ENCODE measurements around the gene CNKSR3.

The CNKSR3 gene

DNA sequence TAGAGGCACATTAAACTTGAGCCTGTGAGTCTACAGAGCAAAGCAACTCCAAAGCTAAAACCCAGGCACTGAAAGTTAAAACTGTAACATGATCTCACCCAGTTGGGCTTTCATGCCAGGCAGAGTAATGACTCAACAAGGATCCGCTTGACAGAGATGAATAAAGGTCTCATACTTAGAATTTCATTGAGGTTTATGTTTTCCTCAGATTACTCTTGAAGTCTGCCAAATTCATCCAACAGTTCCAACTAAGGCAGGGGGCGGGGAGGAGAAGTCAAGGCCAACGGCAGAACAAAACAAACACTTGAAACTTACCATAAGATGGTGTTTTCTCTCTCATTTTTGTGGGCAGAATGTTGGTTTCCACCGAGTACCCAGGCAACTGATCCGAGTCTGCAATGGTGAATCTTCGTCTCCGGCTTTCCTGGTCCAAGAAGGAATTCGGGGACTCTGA, 99.8 kb downstream of the CNKSR3 start:
- peak; percentile 7 for DNase-seq

DNA sequence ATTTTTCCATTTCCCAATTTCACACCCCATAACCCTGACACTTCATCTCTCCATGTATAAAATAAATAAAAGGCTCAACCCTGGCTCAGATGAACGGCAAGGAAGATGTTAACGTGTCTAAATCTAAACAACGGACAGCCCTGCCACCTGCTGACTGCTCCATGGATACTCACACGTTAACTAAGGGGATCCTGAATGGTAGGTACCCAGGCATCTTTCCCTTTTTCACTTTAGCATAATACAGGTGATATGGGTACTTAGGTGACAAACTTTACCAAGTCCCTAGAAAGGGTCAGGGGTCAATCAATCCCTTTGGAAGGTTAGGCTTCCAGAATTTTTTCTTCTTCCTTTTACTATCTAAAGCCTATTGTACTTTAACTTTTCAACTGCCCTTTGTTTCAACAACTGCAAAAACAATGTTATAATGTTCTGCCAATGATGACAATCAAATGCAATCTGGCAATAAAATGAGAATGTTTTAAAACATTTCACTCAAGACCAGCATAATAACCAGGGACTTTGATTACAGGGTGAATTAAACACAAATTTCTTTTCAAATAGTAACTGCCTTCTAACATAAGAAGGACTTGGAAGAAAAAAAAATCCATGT, 101.5 kb downstream of the CNKSR3 start:
- DNase-seq = peak; percentile 4

DNA sequence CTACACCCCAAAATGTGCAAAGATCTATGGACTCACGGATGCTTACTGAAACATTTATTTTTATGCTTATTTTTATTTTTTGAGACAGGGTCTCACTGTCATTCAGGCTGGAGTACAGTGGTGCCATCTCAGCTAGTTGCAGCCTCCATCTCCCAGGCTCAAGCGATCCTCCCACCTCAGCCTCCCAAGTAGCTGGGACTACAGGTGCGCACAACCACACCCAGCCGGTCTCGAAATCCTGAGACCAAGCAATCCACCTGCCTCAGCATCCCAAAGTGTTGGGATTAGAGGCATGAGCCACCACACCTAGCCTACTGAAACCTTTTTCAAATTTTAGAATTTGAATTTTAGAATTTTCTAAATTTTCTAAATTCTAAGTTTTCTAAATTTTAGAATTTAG, 103.0 kb downstream of the CNKSR3 start:
- no peak for DNase-seq

DNA sequence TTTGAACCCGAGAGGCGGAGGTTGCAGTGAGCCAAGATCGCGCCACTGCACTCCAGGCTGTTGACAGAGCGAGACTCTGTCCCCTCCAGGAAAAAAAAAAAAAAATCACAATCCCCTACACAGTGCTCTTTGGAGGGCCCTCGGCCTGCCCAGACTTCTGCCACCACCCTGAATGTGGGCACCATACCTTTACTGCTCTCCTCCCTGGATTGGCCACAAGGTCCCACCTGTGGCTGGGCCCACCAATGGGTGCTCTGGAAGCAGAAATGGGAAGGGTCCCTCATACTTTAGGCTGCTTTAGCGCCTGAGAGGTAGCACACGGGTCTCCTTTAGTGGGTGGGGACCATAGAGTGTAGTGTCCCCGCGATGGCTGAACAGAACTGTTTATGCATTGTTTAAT, 103.6 kb downstream of the CNKSR3 start:
- DNase-seq = no peak

DNA sequence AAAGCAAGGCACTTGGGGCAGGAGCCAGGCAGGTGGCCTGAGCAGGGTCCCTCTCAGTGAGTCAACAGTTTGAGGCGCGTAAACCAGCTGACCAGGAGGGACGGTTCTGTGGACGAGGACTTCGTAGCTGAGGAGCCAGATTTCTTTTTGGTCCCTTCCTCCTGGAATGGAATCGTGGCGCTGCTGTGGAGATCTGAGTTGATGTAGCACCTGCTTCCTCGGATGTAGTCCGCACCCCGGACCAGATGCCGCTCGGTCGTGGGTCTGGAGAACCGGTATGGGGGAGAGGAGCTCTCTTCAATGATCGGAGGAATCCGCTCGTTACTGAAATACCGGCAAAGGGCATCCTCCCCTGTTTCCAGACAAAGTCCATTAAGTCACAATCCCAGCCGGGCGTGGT, 104.2 kb downstream of the CNKSR3 start:
- DNase-seq = no peak

DNA sequence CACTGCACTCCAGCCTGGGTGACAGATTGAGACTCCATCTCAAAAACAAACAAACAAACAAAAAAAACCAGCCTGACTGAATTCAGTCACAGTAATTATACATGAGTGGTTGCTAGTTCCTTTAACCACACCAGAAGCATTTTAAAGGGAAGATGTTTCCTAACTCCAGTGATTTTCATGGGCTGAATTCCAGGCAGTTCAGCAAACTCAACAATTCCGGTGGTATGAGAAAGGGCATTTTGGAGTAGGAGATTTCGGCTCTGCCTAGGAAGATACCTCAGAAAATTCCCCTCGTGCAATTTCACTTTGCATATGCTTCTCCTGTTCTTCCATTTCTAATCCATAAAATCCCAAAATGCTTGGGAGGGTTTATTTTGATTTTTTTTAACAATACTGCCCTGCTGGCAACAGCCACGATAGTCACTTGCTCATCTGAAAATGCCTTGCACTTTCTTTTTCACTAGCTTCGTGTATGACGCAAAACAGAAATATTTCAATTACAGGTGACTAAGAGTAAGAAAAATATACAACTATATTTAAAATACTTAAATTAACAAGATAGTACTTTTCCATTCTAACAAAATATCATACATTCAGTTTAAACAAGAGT, 105.6 kb downstream of the CNKSR3 start:
- no peak for DNase-seq

DNA sequence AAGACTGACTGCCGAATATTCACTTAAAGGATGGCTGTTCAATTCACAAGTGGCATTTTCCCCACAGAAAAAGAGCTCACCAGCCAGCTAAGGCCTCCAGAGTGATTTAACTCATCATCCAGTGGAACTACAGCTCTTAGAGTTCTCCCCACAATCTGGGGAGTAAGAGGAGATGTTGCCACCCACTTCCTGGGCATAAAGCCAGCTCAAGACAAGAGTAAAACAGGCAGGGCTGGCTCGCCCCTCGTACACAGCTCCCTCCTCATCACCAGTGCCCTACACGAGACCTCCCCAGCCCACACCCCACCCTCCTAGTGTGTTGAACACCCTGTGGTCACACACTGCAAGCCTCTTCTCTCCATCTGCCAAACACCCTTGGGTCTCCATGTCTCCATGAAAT, 106.7 kb downstream of the CNKSR3 start:
- peak; percentile 1 for DNase-seq

DNA sequence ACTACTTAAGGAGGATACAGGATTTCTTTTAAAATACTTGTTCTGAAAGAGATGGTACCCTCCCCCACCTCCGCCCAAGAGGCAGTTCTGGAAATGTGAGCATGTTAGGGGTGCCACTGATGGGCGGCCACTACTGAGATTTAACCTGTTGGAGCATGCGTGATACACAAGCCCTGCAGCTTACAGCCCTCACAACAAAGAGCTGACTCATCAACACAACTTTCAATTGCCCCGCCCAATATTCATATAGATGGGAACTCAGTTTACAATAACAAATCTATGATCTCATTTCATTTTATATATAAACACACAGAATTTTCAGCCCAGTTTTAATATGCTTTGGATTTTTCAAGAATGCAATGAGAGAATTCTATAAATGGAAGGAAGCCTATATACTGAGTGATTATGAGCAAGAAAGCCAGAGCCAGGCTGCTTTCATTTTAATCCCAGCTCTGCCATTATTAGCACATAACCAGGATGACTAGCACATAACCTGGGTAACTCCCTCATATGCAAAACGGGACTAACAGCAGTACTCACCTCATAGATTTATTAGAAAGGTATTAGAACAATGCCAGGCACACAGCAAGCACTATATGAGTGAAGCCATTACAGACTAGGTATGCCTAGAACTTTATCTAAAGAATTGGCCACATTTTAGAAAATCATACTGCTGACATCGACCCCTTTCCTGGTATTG, 108.3 kb downstream of the CNKSR3 start:
- DNase-seq = no peak

DNA sequence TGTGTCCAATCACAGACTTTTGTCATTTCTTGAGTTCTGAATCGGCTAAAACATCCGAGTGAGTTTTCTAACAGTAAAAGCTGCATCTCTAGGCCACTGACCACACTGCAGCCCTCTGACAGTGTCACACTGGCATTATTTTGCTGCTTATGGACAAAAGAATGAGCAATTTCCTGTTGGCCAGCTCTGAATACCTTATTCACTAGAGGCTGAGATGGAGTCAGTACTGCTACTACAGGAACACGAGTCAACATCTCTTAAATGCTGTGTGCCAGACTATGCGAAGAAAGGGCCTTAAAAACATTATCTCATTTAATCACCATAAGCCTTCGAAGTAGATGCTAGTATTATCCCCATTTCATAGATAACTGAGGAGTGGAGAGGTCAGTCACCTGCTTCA, 111.4 kb downstream of the CNKSR3 start:
- no peak for DNase-seq

DNA sequence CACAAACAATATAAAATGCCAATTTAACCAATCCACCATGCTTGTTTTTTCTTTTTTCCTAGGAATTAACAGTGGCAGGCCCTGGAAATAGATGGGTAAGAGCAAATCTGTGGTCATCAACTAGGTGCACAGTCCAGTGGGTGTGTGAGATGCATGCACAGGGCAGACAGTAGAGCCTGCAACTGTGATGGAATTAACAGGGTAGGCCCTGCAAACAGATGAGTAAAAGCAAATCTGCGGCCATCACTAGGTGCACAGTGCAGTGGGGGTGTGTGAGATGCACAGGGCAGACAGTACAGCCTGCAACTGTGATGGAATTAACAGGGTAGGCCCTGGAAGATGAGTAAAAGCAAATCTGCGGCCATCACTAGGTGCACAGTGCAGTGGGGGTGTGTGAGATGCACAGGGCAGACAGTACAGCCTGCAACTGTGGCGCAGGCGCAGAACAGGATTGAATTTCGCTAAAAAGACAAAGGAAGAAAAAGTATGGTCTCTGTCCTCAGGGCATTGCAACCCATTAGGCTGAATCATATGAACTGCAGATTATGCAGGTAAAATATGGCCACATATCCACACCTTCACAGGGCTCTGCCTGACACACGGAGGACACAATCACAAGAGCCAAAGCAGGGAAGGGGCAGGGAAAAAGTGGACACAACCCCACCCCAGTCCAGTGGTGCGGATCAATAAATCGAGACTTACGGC, 112.8 kb downstream of the CNKSR3 start:
- DNase-seq = no peak

DNA sequence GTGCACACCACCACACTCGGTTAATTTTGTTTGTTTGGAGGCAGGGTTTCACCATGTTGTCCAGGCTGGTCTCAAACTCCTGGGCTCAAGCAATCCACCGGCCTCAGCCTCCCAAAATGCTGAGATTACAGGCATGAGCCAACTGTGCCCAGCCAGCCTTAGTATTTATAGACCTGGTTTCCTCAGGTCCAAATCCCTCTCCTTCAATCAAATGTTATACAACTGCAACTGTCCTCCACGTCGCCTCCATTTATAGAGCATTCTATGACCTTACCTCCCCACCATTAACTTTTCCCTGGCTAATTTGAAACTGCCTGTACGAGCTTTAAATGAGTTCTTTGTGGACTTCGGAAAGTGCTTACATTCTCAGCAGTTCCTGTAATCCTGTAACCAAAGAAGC, 114.6 kb downstream of the CNKSR3 start:
- DNase-seq = no peak

DNA sequence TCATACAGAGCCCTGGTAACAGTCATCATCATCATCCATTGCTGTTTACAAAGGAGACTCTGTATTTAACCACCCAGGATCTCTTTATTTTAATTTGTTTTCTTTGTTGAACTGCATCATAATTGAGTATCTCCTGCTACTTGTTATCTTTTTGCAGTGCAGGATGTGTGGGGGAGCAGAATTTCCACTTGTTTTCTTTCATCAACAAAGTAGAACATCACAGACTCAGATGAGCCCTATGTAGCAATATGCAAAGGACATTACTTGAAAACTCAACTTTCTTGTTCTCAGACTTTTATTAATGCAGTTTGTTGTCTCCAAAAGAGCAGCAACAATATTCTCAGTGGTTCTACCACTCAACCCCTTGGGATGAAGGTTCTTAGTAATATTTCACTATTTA, 115.2 kb downstream of the CNKSR3 start:
- no peak for DNase-seq

DNA sequence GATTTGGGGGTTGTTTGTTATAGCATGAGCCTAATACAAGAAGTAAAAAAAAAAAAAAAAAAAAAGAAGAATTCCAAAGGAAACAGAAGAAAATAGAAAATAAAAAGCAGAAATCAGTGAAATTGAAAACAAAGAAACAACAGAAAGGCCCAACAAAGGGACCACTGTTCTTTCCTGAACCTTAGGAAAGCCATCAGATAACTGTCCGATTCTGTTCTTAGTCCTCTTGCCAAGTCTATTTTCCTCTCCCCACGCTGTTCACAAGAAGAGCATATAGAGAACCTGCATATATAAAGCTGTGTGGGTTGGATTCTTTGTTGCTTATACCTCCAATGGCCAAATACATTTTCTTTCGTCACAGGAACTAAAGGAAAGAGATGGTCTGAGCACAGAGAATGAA, 115.9 kb downstream of the CNKSR3 start:
- DNase-seq = no peak

DNA sequence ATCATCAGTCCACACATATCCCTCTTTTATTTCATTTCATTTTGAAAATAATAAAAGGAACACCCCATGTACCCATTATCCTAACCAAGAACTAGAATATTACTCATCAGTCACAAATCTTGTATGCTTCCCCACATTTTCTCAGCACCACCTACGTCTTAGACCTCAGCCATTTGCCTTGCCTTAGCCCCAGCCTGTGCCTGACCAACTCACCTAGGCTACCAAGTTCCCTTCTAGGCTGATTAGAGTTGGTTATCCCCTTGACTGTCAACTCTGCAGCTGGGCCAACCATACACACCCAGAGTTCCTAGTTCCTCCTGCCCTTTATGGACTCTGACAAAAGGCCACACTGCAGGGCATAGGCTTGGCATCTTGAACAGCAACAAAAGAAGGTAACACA, 120.5 kb downstream of the CNKSR3 start:
- no peak for DNase-seq

DNA sequence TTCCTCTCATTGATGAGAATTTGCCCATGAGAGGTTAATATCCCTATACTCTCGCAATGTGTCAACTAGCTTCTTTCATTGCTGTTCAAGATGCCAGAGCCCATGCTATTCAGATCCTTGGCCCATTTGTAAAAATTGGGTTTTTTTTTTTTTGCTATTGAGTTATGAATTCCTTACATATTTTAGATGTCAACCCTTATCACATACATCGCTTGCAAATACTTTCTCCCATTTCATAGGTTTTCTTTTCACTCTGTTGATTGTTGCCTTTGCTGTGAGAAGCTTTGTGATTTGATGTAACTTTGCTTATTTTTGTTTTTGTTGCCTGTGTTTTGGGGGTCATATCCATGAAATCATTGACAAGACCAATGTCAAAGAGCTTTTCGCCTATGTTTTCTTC, 121.7 kb downstream of the CNKSR3 start:
- no peak for DNase-seq

DNA sequence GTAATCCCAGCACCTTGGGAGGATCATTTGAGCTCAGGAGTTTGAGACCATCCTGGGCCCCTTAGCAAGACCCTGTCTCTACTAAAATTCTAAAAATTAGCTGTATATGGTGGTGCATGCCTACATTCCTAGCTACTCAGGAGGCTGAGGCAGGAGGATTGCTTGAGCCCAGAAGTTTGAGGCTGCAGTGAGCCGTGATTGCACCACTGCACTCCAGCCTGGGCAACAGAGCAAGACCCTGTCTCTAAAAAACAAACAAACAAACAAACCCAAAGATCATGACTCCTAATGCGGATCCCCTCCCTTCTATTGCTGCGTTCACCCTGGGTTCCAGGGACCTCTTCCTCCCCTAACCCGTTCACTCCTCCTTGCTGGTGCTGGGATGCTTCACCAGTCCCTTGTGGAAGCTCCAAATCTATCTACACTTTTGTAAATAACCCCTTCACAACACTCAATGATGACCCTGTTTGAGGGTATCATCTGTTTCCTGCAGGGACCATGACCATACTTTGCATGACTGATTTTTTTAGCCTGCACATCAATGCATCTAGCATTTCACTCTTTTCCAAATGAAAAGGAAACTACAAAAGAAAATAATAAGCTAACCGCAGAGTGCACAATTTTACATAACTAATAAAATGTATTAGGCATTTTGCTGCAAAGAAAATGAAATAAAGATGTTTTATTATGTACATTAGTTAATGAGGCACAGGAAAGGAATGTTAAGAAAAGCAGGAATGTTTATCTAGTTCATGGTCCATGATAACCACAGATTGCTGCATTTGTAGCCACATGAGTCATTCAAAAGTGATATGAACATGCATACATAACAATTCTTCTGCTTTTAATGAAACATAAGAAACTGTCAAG, 123.4 kb downstream of the CNKSR3 start:
- no peak for DNase-seq

DNA sequence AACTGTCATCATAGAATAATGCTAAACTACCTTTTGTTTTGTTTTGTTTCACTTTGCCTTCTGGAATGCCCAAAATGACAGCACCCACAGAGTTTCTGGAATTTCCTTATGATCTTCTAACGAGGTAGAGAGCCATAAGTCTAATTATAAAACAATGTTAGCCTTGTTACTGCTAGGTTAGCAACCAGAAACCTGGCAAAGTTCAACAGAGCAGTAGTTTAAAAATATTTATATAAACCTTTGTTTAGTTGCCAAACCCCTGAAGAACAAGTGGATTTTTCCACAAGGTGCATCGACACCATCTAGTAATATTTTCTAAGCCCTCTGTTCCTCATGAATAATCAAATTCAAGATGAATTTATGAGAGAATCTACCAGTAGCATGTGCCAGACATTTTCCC, 126.3 kb downstream of the CNKSR3 start:
- no peak for DNase-seq

DNA sequence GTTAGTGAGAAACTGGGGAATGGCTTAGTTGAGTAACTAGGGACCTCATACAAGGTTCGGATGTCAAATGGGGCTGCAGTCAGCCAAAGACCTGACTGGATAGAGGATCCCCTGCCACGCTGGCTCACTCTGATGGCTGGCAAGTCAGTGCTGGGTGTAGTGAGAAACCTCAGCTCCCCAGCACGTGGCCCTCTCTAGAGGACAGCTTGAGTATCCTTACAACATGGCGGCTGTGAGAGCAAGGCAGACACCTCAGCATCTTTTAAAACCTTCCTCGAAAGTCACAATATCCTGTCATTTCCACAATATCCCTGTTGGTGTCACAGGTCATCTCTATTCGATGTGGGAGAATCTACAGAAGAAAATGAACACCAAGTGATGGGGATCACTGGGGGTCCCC, 127.2 kb downstream of the CNKSR3 start:
- no peak for DNase-seq

DNA sequence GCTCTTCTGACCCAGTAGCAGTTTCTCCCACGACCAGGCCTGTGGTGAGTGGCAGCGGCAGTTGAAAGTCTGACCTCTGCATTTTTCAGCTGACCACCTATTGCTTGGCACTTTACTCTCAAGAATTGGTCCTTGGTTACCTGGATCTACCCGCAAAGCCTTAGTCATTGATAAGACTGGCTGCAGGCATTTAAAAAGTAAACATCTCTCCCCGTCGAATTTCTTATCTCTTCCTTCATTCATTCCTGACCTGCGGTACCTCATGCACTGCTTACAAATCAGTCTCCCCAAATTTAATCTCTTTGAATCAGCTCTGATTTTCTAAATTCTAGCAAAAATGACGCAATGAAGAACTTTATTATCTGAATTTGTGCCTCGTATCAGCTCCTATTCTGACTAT, 127.7 kb downstream of the CNKSR3 start:
- no peak for DNase-seq

DNA sequence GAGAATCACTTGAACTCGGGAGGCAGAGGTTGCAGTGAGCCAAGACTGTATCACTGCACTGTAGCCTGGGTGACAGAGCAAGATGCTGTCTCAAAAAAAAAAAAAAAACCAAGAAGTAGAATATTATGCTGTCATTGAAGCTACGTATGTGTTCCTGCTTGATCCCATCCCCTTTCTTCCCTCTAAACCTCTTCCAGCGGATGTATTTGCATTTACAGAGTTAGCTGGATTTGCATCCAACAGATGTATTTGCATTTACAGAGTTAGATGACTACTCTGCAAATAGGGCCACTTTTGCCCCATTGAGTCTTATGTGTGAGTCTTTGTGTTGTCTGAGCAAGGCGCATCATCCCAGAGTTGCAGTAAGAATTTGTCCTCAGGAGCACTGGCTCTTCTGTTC, 128.9 kb downstream of the CNKSR3 start:
- no peak for DNase-seq

DNA sequence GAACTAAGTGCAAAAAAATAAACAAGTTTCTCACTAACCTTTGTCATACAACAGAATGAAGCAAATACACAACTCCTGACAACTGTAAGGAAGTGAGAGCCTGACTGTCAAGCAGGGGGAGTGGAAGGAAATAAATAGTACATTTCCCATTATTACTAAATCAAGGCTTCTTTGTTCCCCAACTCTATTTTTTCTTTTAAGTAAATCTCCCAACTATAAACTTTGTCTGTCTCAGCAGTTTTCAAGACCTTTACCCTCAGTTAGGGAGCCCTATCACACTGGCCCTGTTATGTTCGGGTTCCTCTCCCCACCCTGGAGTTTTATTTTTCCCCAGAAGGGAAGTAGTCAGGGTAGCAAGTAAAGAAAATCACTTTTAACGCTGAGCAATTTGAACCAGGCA, 129.7 kb downstream of the CNKSR3 start:
- DNase-seq = no peak

DNA sequence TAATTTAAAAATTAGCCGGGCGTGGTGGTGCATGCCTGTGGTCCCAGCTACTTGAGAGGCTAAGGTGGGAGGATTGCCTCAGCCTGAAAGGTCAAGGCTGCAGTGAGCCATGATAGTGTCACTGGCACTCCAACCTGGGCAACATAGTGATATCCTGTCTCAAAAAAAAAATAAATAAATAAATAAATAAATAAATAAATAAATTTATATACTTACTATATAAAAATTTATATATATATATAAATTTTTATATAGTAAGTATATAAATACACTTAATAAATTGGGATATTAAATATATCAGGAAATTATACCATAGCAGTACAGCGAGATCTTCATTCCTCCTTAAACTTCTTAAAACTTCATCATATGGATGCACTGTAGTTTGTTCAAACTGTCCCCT, 130.9 kb downstream of the CNKSR3 start:
- DNase-seq = no peak

DNA sequence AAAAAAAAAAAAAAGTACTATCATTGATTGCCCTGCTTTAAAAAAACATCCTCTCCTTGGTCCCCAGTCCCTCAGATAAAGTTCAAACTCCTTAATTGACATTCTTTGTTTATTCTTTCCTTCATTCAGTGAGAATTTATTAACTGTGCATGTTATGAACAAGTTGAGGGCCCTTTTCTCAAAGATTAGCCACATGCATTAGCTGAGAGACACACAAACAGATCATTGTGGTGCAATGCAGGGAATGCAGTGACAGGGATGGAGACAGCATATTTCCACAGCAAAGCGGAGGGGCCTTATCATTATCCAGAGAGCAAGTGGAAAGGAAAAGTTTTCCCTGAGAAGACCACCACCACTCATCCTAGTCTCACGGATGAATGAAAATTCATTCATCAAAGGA, 132.0 kb downstream of the CNKSR3 start:
- no peak for DNase-seq
